AG04449 (cell line): Measurements from ENCODE around the gene FKBP1A.

Source experiments
- CTCF ChIA-PET: fragments of 350-600 bp; formaldehyde crosslinking; extraction: SDS; loops from one replicate; lab custom pipeline; 2021; ENCODE audit warnings: antibody characterized with exemption; lab: Yijun Ruan, JAX
- POLR2A ChIA-PET: fragments of 400-600, 350-600 bp; formaldehyde crosslinking; extraction: SDS; loops from one replicate; lab custom pipeline; 2020; ENCODE audit warnings: antibody characterized with exemption, inconsistent platforms; lab: Yijun Ruan, JAX
- DNase-seq: peaks from one replicate; pipeline ENCODE4 v3.0.0-alpha.2; 2010; ENCODE audit warnings: low read depth, low spot score
- H3K4me3 ChIP-seq: 2 replicates; pipeline ENCODE4 v1.5.1; 2011; ENCODE audit warnings: low read depth, mild to moderate bottlenecking, control low read depth, low read length
- CTCF ChIP-seq: IDR thresholded peaks from one replicate; pipeline ENCODE4 v1.5.1; 2011; ENCODE audit warnings: mild to moderate bottlenecking, moderate library complexity, low read length, control low read depth, inconsistent platforms; ENCODE audit not compliant: insufficient read depth; ENCODE audit errors: missing control alignments

FKBP1A gene

GRCh38 chr20:1321654-1321939, 71.3 kb downstream of the FKBP1A start:
- CTCF ChIA-PET = interaction anchor here (1.0 to 3.9 kb wide), 6 partner anchors 9 to 182 kb away, joined by 3 to 51 read pairs (median 10); no protein-coding TSS in a partner anchor
- no peak for TF ChIP-seq CTCF

GRCh38 chr20:1320902-1321653, 71.8 kb downstream of the FKBP1A start:
- no peak for TF ChIP-seq CTCF
- DNase-seq = no peak
- POLR2A ChIA-PET = no interaction called here
- CTCF ChIA-PET = interaction anchor here (1.0 to 3.9 kb wide), 5 partner anchors 9 to 147 kb away, joined by 3 to 51 read pairs (median 11); no protein-coding TSS in a partner anchor
- no peak overlapping the region for H3K4me3 ChIP-seq

More at GRCh38 chr20:1321654-1321939, 71.3 kb downstream of the FKBP1A start:
- H3K4me3 ChIP-seq = no peak overlapping the region
- POLR2A ChIA-PET = no interaction called here
- no peak for DNase-seq

- DNase-seq = no peak
- TF ChIP-seq CTCF = no peak
- CTCF ChIA-PET = interaction anchor here (1.8 to 2.6 kb wide), 2 partner anchors 117 to 119 kb away, joined by 7 to 12 read pairs; no protein-coding TSS in a partner anchor
- no peak overlapping the region for H3K4me3 ChIP-seq
- POLR2A ChIA-PET = no interaction called here
Observed at GRCh38 chr20:1320016-1320415, 72.8 kb downstream of the FKBP1A start.

GRCh38 chr20:1319462-1319861, 73.4 kb downstream of the FKBP1A start:
- H3K4me3 ChIP-seq = no peak overlapping the region
- no peak for DNase-seq
- ChIA-PET CTCF (interaction anchor here (0.6 to 2.6 kb wide), 4 partner anchors 118 to 146 kb away, joined by 3 to 12 read pairs (median 5); no protein-coding TSS in a partner anchor), POLR2A (no interaction called here)
- no peak for TF ChIP-seq CTCF

GRCh38 chr20:1319051-1319450, 73.8 kb downstream of the FKBP1A start:
- H3K4me3 ChIP-seq = no peak overlapping the region
- TF ChIP-seq CTCF = no peak
- CTCF ChIA-PET = interaction anchor here (0.6 to 2.6 kb wide), 4 partner anchors 118 to 147 kb away, joined by 3 to 12 read pairs (median 5); no protein-coding TSS in a partner anchor
- no peak for DNase-seq
- POLR2A ChIA-PET = no interaction called here
